Progenitor cell of endocrine pancreas (in vitro differentiated cells): Measurements from ENCODE around the gene ADD1. TPM values are rescaled to one million over a fixed set of nuclear protein-coding genes. Genes with fewer than 3 reads are reported as not detected.
A peak's percentile ranks its signal among the peaks of the same experiment; 100 is the strongest.

Source experiments
- DNase-seq: peaks from one replicate; pipeline ENCODE4 v3.0.0; 2021; ENCODE audit warnings: low spot score; ENCODE audit not compliant: unreplicated experiment
- H3K27ac Mint-ChIP-seq: 2 replicates; pipeline ENCODE4 v1.8.0; 2021; ENCODE audit warnings: mild to moderate bottlenecking, moderate library complexity, mixed read lengths
- H3K27me3 Mint-ChIP-seq: 2 replicates; pipeline ENCODE4 v1.8.0; 2021; ENCODE audit warnings: mixed read lengths
- H3K36me3 Mint-ChIP-seq: 2 replicates; pipeline ENCODE4 v1.8.0; 2022; ENCODE audit warnings: mixed read lengths; ENCODE audit not compliant: insufficient read depth
- H3K4me1 Mint-ChIP-seq: 2 replicates; pipeline ENCODE4 v1.8.0; 2021; ENCODE audit warnings: low read depth, mixed read lengths
- H3K4me3 Mint-ChIP-seq: 2 replicates; pipeline ENCODE4 v1.8.0; 2021; ENCODE audit warnings: low read depth, mild to moderate bottlenecking, moderate library complexity, mixed read lengths
- H3K9me3 Mint-ChIP-seq: 2 replicates; pipeline ENCODE4 v1.8.0; 2021; ENCODE audit warnings: low read depth, mixed read lengths
- total RNA-seq: library from RNA; stranded (reverse); gene quantifications from 2 replicates; pipeline ENCODE4 v1.2.1, GENCODE V29; 2021
- TF ChIP-seq, protein P1 (sequence below): fragments of 200-600 bp; sonication (generic); IDR thresholded peaks from one replicate; pipeline ENCODE4 v1.5.0; 2021; ENCODE audit warnings: antibody characterized with exemption, mild to moderate bottlenecking; ENCODE audit not compliant: unreplicated experiment

Gene ADD1
- total RNA-seq, 1 donor from 2014 or later = 271 TPM

DNA sequence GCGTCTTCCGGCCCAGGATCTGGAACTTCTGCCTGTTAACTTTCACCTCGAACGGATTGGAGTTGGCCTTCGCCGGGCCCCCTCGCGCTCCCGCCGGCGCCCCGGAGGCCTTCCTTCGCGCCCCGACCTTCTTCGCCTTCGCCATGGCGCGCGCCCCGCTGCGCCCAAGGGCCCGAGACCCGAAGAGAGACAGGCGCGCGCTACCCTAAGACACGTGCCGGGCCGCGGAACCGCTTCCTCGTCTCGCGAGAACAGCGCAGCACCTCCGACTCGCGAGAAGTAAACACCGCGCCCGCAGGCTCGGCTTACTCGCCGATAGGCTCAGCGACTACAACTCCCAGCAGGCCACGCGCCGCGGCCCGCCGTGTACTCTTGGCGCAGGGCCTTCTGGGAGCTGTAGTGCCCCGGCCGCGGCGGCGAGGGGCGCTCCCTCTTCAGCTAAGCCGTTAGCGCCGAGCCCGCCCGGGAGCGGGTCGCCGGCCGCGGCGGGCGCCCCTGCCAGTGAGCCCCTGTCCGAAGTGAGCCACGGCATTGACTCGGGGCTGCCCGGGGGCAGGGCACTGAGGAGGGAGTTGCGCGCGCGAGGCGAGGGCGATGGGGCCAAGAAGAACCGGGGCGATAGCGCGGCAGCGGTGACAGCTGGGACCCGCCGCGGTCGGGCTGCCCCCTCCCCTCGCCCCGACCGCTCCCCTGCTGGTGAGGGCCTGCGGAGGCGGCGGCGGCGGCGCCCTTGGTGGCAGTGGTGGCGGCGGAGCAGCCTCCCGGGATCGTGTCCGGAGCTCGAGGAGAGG, 119.7 kb downstream of the ADD1 start, which contains the start of the genes GRK4 and NOP14:
Gene GRK4, plus strand, starts transcription at position 397 of the 791 bp plus-strand sequence. CDS start 500 bp downstream, outside the sequence.
Gene NOP14, minus strand, starts transcription at position 232 of the 791 bp plus-strand sequence. Its CDS starts 87 bp downstream, at position 145.
- peak; percentile 93 for DNase-seq
- Mint-ChIP-seq H3K27ac (peak within 1 kb of the TSS; percentile 96), H3K27me3 (no peaks in the 10 kb centered on the region), H3K36me3 (peaks cover 5% of the 10 kb centered on the region), H3K4me1 (peaks cover 26% of the 10 kb centered on the region), H3K4me3 (peak within 1 kb of the TSS; percentile 93), H3K9me3 (no peaks in the 10 kb centered on the region)
- TF ChIP-seq, protein P1, sequence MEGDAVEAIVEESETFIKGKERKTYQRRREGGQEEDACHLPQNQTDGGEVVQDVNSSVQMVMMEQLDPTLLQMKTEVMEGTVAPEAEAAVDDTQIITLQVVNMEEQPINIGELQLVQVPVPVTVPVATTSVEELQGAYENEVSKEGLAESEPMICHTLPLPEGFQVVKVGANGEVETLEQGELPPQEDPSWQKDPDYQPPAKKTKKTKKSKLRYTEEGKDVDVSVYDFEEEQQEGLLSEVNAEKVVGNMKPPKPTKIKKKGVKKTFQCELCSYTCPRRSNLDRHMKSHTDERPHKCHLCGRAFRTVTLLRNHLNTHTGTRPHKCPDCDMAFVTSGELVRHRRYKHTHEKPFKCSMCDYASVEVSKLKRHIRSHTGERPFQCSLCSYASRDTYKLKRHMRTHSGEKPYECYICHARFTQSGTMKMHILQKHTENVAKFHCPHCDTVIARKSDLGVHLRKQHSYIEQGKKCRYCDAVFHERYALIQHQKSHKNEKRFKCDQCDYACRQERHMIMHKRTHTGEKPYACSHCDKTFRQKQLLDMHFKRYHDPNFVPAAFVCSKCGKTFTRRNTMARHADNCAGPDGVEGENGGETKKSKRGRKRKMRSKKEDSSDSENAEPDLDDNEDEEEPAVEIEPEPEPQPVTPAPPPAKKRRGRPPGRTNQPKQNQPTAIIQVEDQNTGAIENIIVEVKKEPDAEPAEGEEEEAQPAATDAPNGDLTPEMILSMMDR = peak; percentile 41

- H3K27ac Mint-ChIP-seq = peak overlapping the region; percentile 94
- H3K4me3 Mint-ChIP-seq = peak overlapping the region; percentile 93
- H3K27me3 Mint-ChIP-seq = no peaks in the 10 kb centered on the region
- TF ChIP-seq, protein P1 = no peak
- H3K4me1 Mint-ChIP-seq = peaks cover 19% of the 10 kb centered on the region
- H3K36me3 Mint-ChIP-seq = peaks cover 2% of the 10 kb centered on the region
- H3K9me3 Mint-ChIP-seq = no peaks in the 10 kb centered on the region
- no peak for DNase-seq
These were observed 120.4 kb downstream of the ADD1 start for GRCh38 chr4:2963966-2964471.

- Mint-ChIP-seq H3K9me3 (no peaks in the 10 kb centered on the region), H3K27ac (peak overlapping the region; percentile 94), H3K4me1 (peaks cover 17% of the 10 kb centered on the region), H3K27me3 (no peaks in the 10 kb centered on the region), H3K4me3 (peak overlapping the region; percentile 93), H3K36me3 (no peaks in the 10 kb centered on the region)
- TF ChIP-seq, protein P1 = no peak
- no peak for DNase-seq
These were observed 121.1 kb downstream of the ADD1 start for GRCh38 chr4:2964706-2965258.

DNA sequence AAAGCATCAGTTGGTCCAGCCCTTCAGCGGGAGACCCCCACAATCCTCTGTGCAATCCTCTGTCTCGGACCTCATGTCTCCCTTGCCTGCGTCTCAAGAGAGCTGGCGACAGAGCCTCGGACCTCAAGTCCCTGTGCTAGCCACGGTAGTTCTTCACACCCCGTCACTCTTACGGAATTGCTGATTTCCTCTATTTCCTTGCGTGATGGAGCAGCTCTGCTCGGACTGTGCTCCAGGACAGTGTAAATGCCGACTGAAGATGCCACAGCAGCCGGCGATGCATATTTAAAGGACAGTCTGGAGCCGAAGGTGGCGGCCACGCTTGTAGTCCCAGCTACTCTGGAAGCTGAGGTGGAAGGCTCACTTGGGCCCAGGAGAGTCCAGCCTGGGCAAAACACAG, 121.6 kb downstream of the ADD1 start:
- DNase-seq = no peak
- Mint-ChIP-seq H3K4me1 (peaks cover 17% of the 10 kb centered on the region), H3K27me3 (no peaks in the 10 kb centered on the region), H3K9me3 (no peaks in the 10 kb centered on the region), H3K36me3 (no peaks in the 10 kb centered on the region), H3K4me3 (peak overlapping the region; percentile 93), H3K27ac (peak overlapping the region; percentile 86)
- TF ChIP-seq, protein P1 = no peak

DNA sequence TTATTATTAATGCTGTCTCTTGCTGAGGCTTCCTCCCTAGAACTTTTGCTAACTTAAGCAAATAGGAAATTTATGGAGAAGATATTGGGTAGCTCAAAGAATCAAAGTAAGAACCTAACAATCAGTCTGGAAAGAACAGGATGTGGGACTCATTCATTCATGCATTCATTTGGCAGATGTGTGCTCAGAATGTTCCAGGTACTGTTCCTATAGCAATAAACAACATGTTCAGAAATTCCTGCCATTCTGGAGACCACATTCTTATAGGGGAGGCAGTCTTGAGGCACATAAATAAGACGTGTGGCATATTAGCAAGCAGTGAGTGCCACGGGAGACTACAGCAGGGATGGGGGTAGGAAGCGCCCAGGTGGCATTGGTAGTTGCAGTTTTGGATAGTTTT, 124.7 kb downstream of the ADD1 start:
- TF ChIP-seq, protein P1 = no peak
- Mint-ChIP-seq H3K9me3 (no peaks in the 10 kb centered on the region), H3K27ac (no peak overlapping the region), H3K27me3 (no peaks in the 10 kb centered on the region), H3K4me1 (peaks cover 8% of the 10 kb centered on the region), H3K4me3 (no peak overlapping the region), H3K36me3 (no peaks in the 10 kb centered on the region)
- no peak for DNase-seq
